ENCODE data around the gene ZNF385A. TPM values are rescaled to one million over a fixed set of nuclear protein-coding genes. Genes with fewer than 3 reads are reported as not detected.

ZNF385A gene
- total and polyA plus RNA-seq, 9 of the 15 experiments (the other 6 are each of a cell fraction or from before 2014, with no cell fraction given): 1.0 to 111 (median 7.7) TPM

DNA sequence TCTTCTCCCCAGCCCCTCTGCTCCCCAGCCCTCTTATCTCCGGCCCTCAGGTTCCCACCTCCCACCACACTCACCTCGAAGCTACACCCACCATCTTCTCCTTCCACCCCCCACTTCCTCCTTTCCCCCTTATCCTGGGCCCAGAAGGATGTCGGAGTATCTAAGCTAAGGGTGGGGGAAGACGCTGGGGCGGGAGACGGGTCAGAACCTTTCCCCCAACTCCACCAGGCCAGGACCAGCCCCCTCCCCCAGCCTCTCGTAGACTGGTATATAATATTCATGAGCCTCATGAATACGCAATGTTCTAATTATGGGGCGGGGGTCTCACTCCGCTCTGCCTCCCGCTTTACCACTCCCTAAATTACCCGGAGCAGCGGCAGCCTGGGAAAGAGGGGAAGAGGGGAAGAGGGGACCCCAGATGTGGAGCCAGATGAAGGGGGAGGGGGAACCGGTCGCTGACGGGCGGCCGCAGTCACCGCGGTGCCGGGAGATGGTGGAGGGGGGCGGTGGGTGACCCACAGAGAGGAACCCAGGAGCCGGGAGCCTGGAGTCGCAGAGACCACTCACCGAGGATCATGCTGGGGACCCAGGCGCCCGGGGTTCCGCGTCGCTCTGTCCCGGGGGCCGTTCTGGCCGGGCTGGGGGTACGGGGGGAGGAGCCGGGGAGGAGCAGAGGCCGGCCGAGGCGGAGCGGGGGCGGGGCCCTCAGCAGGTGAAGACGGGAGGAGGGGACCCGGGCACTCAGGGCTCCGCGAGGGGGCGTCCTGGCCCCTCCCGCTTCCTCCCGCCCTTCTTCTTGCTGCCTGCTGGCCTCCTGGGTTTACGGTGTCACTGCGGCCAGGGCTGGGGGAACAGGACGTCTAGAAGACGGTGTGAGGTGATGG lies 6.4 kb upstream of the ZNF385A start (continued):
- TF ChIP-seq ELK1 (CRISPR knock-in tag; IDR thresholded peaks at IDR 0.05): no peak
- peak; percentile 97 for TF ChIP-seq SPI1 (IDR thresholded peaks at IDR 0.05; ENCODE audit: borderline replicate concordance, low read depth, low read length)
- no peak for TF ChIP-seq ETS2 (tag; IDR thresholded peaks at IDR 0.05; ENCODE audit: borderline replicate concordance, poor library complexity, severe bottlenecking)
- no peak for TF ChIP-seq ZNF449 (CRISPR knock-in tag; IDR thresholded peaks at IDR 0.05)
- no peak for TF ChIP-seq FOXP4 (CRISPR knock-in tag; IDR thresholded peaks at IDR 0.05; ENCODE audit: borderline replicate concordance)
- TF ChIP-seq KLF13 (tag; IDR thresholded peaks at IDR 0.05; ENCODE audit: borderline replicate concordance, low read depth): no peak
- TF ChIP-seq TSC22D4 (tag; IDR thresholded peaks at IDR 0.05): no peak
- TF ChIP-seq HEY1 (CRISPR knock-in tag; IDR thresholded peaks at IDR 0.05; ENCODE audit: borderline replicate concordance): no peak
- TF ChIP-seq, protein P1, sequence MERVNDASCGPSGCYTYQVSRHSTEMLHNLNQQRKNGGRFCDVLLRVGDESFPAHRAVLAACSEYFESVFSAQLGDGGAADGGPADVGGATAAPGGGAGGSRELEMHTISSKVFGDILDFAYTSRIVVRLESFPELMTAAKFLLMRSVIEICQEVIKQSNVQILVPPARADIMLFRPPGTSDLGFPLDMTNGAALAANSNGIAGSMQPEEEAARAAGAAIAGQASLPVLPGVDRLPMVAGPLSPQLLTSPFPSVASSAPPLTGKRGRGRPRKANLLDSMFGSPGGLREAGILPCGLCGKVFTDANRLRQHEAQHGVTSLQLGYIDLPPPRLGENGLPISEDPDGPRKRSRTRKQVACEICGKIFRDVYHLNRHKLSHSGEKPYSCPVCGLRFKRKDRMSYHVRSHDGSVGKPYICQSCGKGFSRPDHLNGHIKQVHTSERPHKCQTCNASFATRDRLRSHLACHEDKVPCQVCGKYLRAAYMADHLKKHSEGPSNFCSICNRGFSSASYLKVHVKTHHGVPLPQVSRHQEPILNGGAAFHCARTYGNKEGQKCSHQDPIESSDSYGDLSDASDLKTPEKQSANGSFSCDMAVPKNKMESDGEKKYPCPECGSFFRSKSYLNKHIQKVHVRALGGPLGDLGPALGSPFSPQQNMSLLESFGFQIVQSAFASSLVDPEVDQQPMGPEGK (CRISPR knock-in tag; IDR thresholded peaks at IDR 0.05; ENCODE audit: borderline replicate concordance): no peak
- TF ChIP-seq ZNF583 (CRISPR knock-in tag; IDR thresholded peaks at IDR 0.05): no peak
- peak; percentile 46; the same call in 1 of the 2 replicates for TF ChIP-seq POLR2A (conservative IDR thresholded peaks at IDR 0.05)
- no peak for TF ChIP-seq NUFIP1 (IDR thresholded peaks at IDR 0.05; ENCODE audit: partially characterized antibody)
- TF ChIP-seq U2AF2 (optimal IDR thresholded peaks at IDR 0.05; ENCODE audit: low read depth, low read length): no peak
- no peak for TF ChIP-seq YBX1 (IDR thresholded peaks at IDR 0.05)
- peak; percentile 39; the same call in 1 of the 2 replicates for TF ChIP-seq L3MBTL2 (IDR thresholded peaks at IDR 0.05)
- no peak for TF ChIP-seq FOSL1 (tag; conservative IDR thresholded peaks at IDR 0.05)
- TF ChIP-seq KAT8 (IDR thresholded peaks at IDR 0.05; ENCODE audit: low read depth): no peak
- TF ChIP-seq ZNF408 (CRISPR knock-in tag; IDR thresholded peaks at IDR 0.05; ENCODE audit: low read depth): no peak
- no peak for TF ChIP-seq MED1 (CRISPR knock-in tag; IDR thresholded peaks at IDR 0.05; ENCODE audit: borderline replicate concordance)
- TF ChIP-seq MTA1 (IDR thresholded peaks at IDR 0.05; ENCODE audit: borderline replicate concordance): no peak
- TF ChIP-seq ZNF224 (CRISPR knock-in tag; IDR thresholded peaks at IDR 0.05): no peak
- no peak for TF ChIP-seq ZNF57 (CRISPR knock-in tag; IDR thresholded peaks at IDR 0.05)
- TF ChIP-seq STAG1 (CRISPR knock-in tag; IDR thresholded peaks at IDR 0.05; ENCODE audit: borderline replicate concordance): no peak
